Transverse colon (tissue), 4 donors: ENCODE results near the gene MT1B. TPM values are rescaled to one million over a fixed set of nuclear protein-coding genes. Genes with fewer than 3 reads are reported as not detected.

Source experiments
- DNase-seq: peaks from one replicate; pipeline ENCODE4 v3.0.0-alpha.2; 2019
- H3K27ac ChIP-seq, 4 donors: fragments of 200-600 bp; sonication (generic); 2 replicates each; pipeline ENCODE4 v1.5.1; 2016 to 2018; ENCODE audit warnings: inconsistent platforms in 4 of 4
- H3K27me3 ChIP-seq: fragments of 200-600 bp; sonication (generic); 2 replicates; pipeline ENCODE4 v1.5.1; 2017; ENCODE audit warnings: inconsistent platforms
- H3K36me3 ChIP-seq, 4 donors: fragments of 200-600 bp; sonication (generic); 2 replicates each; pipeline ENCODE4 v1.5.1; 2017 to 2019; ENCODE audit warnings: inconsistent platforms in 4 of 4
- H3K4me1 ChIP-seq, 4 donors: fragments of 200-600 bp; sonication (generic); 2 replicates each; pipeline ENCODE4 v1.5.1; 2017 to 2020; ENCODE audit warnings: inconsistent platforms in 4 of 4
- H3K4me3 ChIP-seq, 4 donors: fragments of 200-600 bp; sonication (generic); 1 replicate in 1 of 4; 2 replicates in 3 of 4; pipeline versions ENCODE4 v1.5.1 to v1.6.1; 2017 to 2019; ENCODE audit warnings: inconsistent platforms in 4 of 4
- H3K9me3 ChIP-seq, 2 donors: fragments of 200-600 bp; sonication (generic); 2 replicates each; pipeline ENCODE4 v1.5.1; 2017 to 2019; ENCODE audit warnings: inconsistent platforms in 2 of 2
- CTCF ChIP-seq, 5 experiments: fragments of 200-600 bp in 3 of 5; fragments of 450-650 bp in 2 of 5; sonication (generic) in 3 of 5; IDR thresholded peaks; 1 replicate in 2 of 5; 2 replicates in 3 of 5; pipeline ENCODE4 v1.5.1; 2016 to 2017; ENCODE audit warnings: antibody characterized with exemption in 5 of 5, inconsistent platforms in 3 of 5, mild to moderate bottlenecking in 2 of 5, moderate library complexity in 1 of 5
- EP300 ChIP-seq: sonication (generic); formaldehyde crosslinking; IDR thresholded peaks from one replicate; pipeline ENCODE4 v1.6.1; 2017; ENCODE audit warnings: antibody characterized with exemption, low read depth
- POLR2A ChIP-seq: fragments of 450-650 bp; IDR thresholded peaks from one replicate; pipeline ENCODE4 v1.6.1; 2016; ENCODE audit warnings: antibody characterized with exemption, mild to moderate bottlenecking, moderate library complexity
- POLR2AphosphoS5 ChIP-seq, 3 donors: sonication (generic); formaldehyde crosslinking; IDR thresholded peaks; one replicate each; pipeline ENCODE4 v1.6.1; 2016; ENCODE audit warnings: antibody characterized with exemption in 3 of 3
- WGBS, 2 donors: methylation state at CpG; one replicate each; pipeline ENCODE4 v1.1.5; 2018; ENCODE audit warnings: low coverage in 1 of 2; 5-methylcytosine and 5-hydroxymethylcytosine counted together
- in situ Hi-C, 4 donors: fragments of 200-750 bp; cut with MboI; loops; one replicate each; pipeline versions ENCODE4 v1.15.0 to v1.15.1; 2017; ENCODE audit warnings: low sequenced_read_pairs in 3 of 4, low pct_ligation_motif_present in 1 of 4, low pct_unique_long_range_greater_than_20kb in 1 of 4
- intact Hi-C: fragments of 100-400 bp; cut with DNase I; formaldehyde crosslinking; loops from one replicate; pipeline ENCODE4 v1.15.1; 2023; ENCODE audit warnings: low total_unique reads
- total RNA-seq, 4 donors: library from RNA; depleted of rRNA; stranded (reverse); fragments of >200 nt; gene quantifications; one replicate each; pipeline ENCODE4 v1.1.0, GENCODE V29; 2016

MT1B gene
- total RNA-seq, 4 donors from 2014 or later = not detected

DNA sequence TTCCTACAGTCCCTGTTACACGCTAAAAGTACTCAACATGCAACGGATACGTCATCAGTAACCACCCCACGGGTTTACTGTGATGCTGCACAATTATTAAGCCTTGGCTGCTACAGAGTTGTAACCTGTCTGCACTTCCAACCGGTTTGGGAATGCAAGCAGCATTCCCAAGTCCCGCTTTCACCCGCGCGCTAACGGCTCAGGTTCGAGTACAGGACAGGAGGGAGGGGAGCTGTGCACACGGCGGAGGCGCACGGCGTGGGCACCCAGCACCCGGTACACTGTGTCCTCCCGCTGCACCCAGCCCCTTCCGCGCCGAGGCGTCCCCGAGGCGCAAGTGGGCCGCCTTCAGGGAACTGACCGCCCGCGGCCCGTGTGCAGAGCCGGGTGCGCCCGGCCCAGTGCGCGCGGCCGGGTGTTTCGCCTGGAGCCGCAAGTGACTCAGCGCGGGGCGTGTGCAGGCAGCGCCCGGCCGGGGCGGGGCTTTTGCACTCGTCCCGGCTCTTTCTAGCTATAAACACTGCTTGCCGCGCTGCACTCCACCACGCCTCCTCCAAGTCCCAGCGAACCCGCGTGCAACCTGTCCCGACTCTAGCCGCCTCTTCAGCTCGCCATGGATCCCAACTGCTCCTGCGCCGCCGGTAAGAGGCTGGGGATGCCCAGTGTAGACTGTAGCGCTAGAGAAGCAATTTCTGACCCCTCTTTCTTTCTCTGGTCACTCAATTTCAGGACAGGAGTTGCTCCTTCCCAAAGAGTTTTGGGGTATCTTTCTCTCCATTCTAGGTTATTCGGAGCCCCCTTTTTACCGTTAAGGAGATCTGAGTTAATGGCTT lies 43.4 kb upstream of the MT1B start, which contains the start of gene MT2A:
Gene MT2A, plus strand, starts transcription at position 542 of the 833 bp plus-strand sequence. Its CDS starts 72 bp downstream, at position 614.
- Histone ChIP-seq H3K27me3 (no peaks in the 10 kb centered on the region), H3K4me1 (peaks cover 6 to 25% (median 19%) of the 10 kb centered on the region in 4 donors), H3K4me3 (peak within 1 kb of the TSS; percentile 45 to 75 (median 56)), H3K27ac (peak within 1 kb of the TSS; percentile 87 to 91 (median 90)), H3K36me3 (no peaks in the 10 kb centered on the region), H3K9me3 (no peaks in the 10 kb centered on the region)
- intact Hi-C loops = loop anchor here (1.0 to 5.0 kb wide), 3 partner anchors 19 to 74 kb away; partner anchors contain the start of genes MT1M and MT1X
- in situ Hi-C loops = no loop called here
- DNase-seq = peak; percentile 96
- no peak for TF ChIP-seq CTCF (IDR thresholded peaks at IDR 0.05)
- peak; percentile 99 for TF ChIP-seq POLR2A
- TF ChIP-seq EP300 = peak; percentile 95
- TF ChIP-seq POLR2AphosphoS5 (IDR thresholded peaks at IDR 0.05) = peak; percentile 93 to 99 (median 97)
- 0 to 8% methylated on average over 2 to 62 of the region's 62 CpGs for WGBS, 2 donors

DNA sequence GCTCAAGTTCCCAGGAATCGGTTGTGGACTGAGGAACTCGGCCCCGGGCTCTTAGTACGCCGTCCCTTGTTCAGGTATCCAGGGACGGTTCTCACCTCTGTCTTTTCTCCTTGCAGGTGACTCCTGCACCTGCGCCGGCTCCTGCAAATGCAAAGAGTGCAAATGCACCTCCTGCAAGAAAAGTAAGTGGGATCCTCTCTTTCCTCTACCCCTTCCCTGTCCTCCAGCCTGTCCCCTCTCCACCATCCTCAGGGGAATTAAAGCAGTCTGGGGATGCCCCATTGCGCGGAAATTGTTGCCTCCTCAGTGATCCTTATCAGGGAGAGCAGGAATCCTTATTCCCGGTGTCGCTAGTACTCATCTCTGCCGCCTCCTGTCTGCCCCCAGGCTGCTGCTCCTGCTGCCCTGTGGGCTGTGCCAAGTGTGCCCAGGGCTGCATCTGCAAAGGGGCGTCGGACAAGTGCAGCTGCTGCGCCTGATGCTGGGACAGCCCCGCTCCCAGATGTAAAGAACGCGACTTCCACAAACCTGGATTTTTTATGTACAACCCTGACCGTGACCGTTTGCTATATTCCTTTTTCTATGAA lies 42.7 kb upstream of the MT1B start:
- peak overlapping the region; percentile 87 to 91 (median 90) for H3K27ac ChIP-seq
- H3K9me3 ChIP-seq = no peaks in the 10 kb centered on the region
- WGBS, 2 donors = 1% methylated on average over 20 of the region's 21 CpGs; no CpG with 5 or more reads in 1 of the 2 donors
- no peak for TF ChIP-seq EP300
- TF ChIP-seq CTCF (IDR thresholded peaks at IDR 0.05) = no peak
- TF ChIP-seq POLR2A = no peak
- TF ChIP-seq POLR2AphosphoS5 (IDR thresholded peaks at IDR 0.05) = peak in 1 of 3 donors; percentile 3
- H3K27me3 ChIP-seq = no peaks in the 10 kb centered on the region
- in situ Hi-C loops (no loop called here), intact Hi-C loops (loop anchor here (1.0 to 5.0 kb wide), 3 partner anchors 18 to 73 kb away; partner anchors contain the start of genes MT1M and MT1X)
- H3K4me3 ChIP-seq = peak overlapping the region; percentile 45 to 75 (median 56)
- no peak for DNase-seq
- H3K36me3 ChIP-seq = no peaks in the 10 kb centered on the region
- peaks cover 6 to 25% (median 19%) of the 10 kb centered on the region in 4 donors for H3K4me1 ChIP-seq

DNA sequence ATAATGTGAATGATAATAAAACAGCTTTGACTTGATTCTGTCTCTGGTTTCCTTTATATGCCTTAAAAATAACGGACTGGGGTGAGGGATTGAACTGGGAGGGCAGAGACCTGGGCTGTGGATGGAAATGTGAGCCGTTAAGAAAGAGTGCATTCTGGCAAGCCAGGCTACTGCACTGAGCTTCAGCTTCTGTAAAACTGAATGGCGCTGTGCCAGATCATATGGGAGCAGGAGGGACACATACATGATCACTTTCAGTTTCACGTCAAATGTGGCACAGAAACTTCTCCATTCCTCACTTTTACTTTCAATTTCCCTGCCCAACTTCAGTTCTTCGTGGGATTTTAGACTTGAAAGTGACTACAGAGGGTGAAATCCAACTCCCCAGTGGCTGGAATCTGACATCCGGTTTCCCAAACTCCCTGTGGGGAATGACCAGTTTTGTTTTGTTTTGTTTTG lies 42.2 kb upstream of the MT1B start:
- H3K4me1 ChIP-seq = peaks cover 6 to 25% (median 19%) of the 10 kb centered on the region in 4 donors
- H3K27ac ChIP-seq = peak overlapping the region; percentile 87 to 91 (median 90)
- peak; percentile 86 for DNase-seq
- peak overlapping the region; percentile 45 to 75 (median 56) for H3K4me3 ChIP-seq
- H3K9me3 ChIP-seq = no peaks in the 10 kb centered on the region
- in situ Hi-C loops = no loop called here
- intact Hi-C loops = loop anchor here (2.0 to 5.0 kb wide), 2 partner anchors 17 to 73 kb away; partner anchors contain the start of gene MT1X
- WGBS, 2 donors = 1 to 4% methylated on average over 5 to 6 of the region's 6 CpGs
- H3K27me3 ChIP-seq = no peaks in the 10 kb centered on the region
- TF ChIP-seq CTCF (IDR thresholded peaks at IDR 0.05) (peak in 1 of 5 experiments; percentile 2), POLR2AphosphoS5 (IDR thresholded peaks at IDR 0.05) (peak; percentile 64 to 71 (median 71)), POLR2A (no peak)
- H3K36me3 ChIP-seq = no peaks in the 10 kb centered on the region
